ENCODE results near the gene IDH2.

IDH2 gene

DNA sequence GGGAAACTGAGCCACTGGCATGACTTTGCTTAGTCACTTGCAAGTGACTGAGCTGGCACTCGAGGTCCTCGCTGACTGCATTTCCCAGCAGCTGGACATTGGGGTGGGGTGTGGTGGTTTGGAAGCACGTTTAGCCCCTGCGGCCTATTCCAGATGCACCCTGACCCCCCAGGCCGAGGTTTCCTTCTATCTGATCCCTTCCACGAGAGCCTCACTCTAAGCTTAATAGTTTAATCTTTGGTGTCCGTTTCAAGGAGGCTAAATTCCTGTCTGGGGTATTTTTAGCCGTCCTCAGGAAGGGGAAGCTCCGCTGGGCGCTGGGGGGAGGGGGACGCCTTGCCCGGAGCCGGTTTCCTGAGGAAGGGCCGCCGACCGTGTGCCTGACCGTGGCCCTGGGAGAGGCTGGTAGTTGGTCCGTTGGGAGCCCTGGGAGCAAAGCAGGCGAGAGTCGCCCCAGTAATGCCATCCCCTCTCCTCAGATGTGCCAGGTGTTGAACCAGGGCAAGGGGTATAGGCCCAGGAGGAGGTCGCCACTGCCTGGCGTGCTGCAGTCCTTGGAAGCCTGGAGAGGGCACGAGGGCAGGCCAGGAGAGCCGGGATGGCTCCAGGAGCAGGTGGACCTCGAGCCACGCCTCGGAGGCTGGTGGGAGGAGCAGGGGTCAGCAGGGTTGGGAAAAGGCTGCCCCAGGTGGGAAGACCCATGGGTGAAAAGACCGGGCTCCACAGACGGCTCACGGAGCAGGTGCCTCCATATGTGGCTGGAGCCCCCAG is 37.2 kb downstream of the IDH2 start:
- Histone ChIP-seq H3K9ac (ENCODE audit: insufficient read length) (no peak overlapping the region), H3K36me3 (ENCODE audit: insufficient read depth, low read length) (0 out of 2 replicates have a peak, but pooled peaks cover 6% of the 10 kb centered on the region), H3K9me3 (ENCODE audit: low read depth, low read length) (no peaks in the 10 kb centered on the region), H3K27ac (no peak overlapping the region), H3K4me3 (no peak overlapping the region)
- no peak for DNase-seq (ENCODE audit: low read depth, low spot score)
- TF ChIP-seq FOXP2 (optimal IDR thresholded peaks at IDR 0.05; ENCODE audit: control extremely low read depth, extremely low read length, insufficient read depth) = no peak
- no peak for TF ChIP-seq POLR2AphosphoS5 (IDR thresholded peaks at IDR 0.05; ENCODE audit: borderline replicate concordance, low read depth, low read length)
- TF ChIP-seq EZH2 (IDR thresholded peaks at IDR 0.05) = no peak

GRCh38 chr15:90063770-90064247 is 38.5 kb downstream of the IDH2 start:
- no peak for DNase-seq (ENCODE audit: low read depth, low spot score)
- Histone ChIP-seq H3K27ac (peak overlapping the region; percentile 32; the same call in 1 of the 2 replicates), H3K9me3 (ENCODE audit: low read depth, low read length) (no peaks in the 10 kb centered on the region)

DNA sequence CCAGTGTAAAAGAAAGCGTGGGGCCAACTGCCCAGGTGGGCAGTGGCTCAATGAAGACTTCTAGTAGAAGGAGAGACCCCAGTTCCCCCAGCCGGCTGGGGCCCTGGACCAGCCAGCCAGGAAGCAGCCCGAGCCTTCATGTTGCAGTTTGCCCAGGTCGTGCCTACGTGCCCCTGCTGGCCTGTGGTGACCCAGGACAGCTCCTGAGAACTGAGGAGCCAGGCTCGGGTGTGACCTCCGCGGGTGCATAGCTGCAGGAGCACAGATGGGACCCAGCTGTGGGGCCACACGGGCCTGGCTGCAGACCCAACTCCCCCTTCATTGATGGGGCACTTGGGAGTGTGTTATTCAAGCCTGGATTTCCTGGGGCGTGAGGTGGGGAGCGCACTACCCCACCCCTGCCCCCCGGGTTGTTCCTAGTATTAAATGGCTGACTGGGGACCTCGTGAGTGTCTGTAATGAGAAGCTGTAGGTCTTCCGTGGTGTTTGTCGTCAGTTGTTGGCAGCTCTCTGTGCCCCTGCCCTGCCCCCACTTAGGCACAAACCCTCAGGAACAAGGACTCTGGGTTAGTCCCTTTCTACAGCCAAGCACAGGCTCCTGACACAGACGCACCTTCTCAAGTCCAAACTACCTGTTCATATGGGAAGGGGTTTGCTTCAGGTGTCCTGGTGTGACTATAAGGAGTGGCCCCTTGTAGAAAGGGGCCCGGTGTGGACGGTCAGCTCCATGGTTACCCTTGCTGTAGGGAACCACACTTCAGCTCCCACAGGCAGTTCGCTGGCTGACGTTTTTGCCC is 39.1 kb downstream of the IDH2 start:
- Histone ChIP-seq H3K4me3 (no peak overlapping the region), H3K9ac (ENCODE audit: insufficient read length) (no peak overlapping the region), H3K36me3 (ENCODE audit: insufficient read depth, low read length) (no peaks in the 10 kb centered on the region), H3K9me3 (ENCODE audit: low read depth, low read length) (no peaks in the 10 kb centered on the region), H3K27ac (0 out of 2 replicates have a peak overlapping the region, but pooled peaks have one; percentile 26)
- TF ChIP-seq FOXP2 (optimal IDR thresholded peaks at IDR 0.05; ENCODE audit: control extremely low read depth, extremely low read length, insufficient read depth) = no peak
- no peak for TF ChIP-seq POLR2AphosphoS5 (IDR thresholded peaks at IDR 0.05; ENCODE audit: borderline replicate concordance, low read depth, low read length)
- TF ChIP-seq EZH2 (IDR thresholded peaks at IDR 0.05) = no peak
- no peak for DNase-seq (ENCODE audit: low read depth, low spot score)

More at GRCh38 chr15:90063770-90064247, 38.5 kb downstream of the IDH2 start:
- TF ChIP-seq EZH2 (IDR thresholded peaks at IDR 0.05) (no peak), FOXP2 (optimal IDR thresholded peaks at IDR 0.05; ENCODE audit: control extremely low read depth, extremely low read length, insufficient read depth) (no peak), POLR2AphosphoS5 (IDR thresholded peaks at IDR 0.05; ENCODE audit: borderline replicate concordance, low read depth, low read length) (no peak)
- H3K9ac ChIP-seq (ENCODE audit: insufficient read length) = no peak overlapping the region
- H3K4me3 ChIP-seq = no peak overlapping the region
- H3K36me3 ChIP-seq (ENCODE audit: insufficient read depth, low read length) = 0 out of 2 replicates have a peak, but pooled peaks cover 6% of the 10 kb centered on the region

GRCh38 chr15:90062462-90062932 is 39.8 kb downstream of the IDH2 start:
- H3K36me3 ChIP-seq (ENCODE audit: insufficient read depth, low read length) = no peaks in the 10 kb centered on the region
- no peak for DNase-seq (ENCODE audit: low read depth, low spot score)
- H3K9me3 ChIP-seq (ENCODE audit: low read depth, low read length) = no peaks in the 10 kb centered on the region
- no peak overlapping the region for H3K9ac ChIP-seq (ENCODE audit: insufficient read length)
- no peak overlapping the region; the same call in 1 of the 2 replicates for H3K4me3 ChIP-seq
- H3K27ac ChIP-seq = 0 out of 2 replicates have a peak overlapping the region, but pooled peaks have one; percentile 36
- TF ChIP-seq POLR2AphosphoS5 (IDR thresholded peaks at IDR 0.05; ENCODE audit: borderline replicate concordance, low read depth, low read length) (no peak), EZH2 (IDR thresholded peaks at IDR 0.05) (no peak), FOXP2 (optimal IDR thresholded peaks at IDR 0.05; ENCODE audit: control extremely low read depth, extremely low read length, insufficient read depth) (no peak)

DNA sequence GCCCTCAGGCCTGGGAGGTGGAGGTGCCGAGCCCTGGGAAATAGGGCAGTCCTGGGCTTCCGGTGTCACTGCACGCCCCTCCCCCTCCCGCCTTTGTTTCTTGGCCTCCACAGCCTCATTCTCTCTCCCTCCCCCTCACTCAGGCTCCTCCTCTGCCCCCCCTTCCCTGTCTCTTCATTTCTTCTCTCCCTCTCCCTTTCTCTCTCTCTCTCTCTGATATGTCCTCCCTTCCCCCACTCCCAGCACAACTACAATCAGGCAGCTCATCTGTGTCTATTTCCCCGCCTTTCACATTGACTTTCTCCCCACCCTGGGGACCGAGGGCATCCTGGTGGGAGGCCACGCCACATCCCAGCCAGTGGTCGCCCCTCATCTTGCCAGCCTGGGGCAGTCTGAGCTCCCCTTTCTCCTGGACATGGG is 40.2 kb downstream of the IDH2 start:
- Histone ChIP-seq H3K4me3 (no peak overlapping the region; the same call in 1 of the 2 replicates), H3K9me3 (ENCODE audit: low read depth, low read length) (no peaks in the 10 kb centered on the region), H3K9ac (ENCODE audit: insufficient read length) (no peak overlapping the region), H3K27ac (peak overlapping the region; percentile 46; the same call in 1 of the 2 replicates), H3K36me3 (ENCODE audit: insufficient read depth, low read length) (no peaks in the 10 kb centered on the region)
- DNase-seq (ENCODE audit: low read depth, low spot score) = no peak
- TF ChIP-seq POLR2AphosphoS5 (IDR thresholded peaks at IDR 0.05; ENCODE audit: borderline replicate concordance, low read depth, low read length) (no peak), FOXP2 (optimal IDR thresholded peaks at IDR 0.05; ENCODE audit: control extremely low read depth, extremely low read length, insufficient read depth) (no peak), EZH2 (IDR thresholded peaks at IDR 0.05) (no peak)

DNA sequence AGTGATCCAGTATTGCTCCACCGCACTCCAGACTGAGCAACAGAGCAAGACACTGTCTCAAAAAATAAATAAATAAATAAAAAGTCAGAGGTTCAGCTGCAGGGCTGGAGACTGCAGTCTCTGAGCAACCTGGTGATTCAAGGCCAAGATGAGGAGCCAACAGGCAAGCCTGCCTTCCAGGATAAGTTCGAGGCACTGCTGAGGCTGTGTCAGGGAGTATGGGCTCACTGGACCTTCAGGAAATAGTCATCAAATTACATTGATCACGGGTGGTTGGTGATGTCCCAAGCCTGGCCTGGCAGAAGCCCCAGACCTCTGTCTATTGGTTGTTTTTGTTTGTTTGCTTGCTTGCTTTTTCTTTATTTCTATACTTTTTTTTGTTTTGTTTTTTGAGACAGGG is 41.5 kb downstream of the IDH2 start:
- no peaks in the 10 kb centered on the region for H3K9me3 ChIP-seq (ENCODE audit: low read depth, low read length)
- no peak for DNase-seq (ENCODE audit: low read depth, low spot score)
- H3K9ac ChIP-seq (ENCODE audit: insufficient read length) = no peak overlapping the region
- TF ChIP-seq POLR2AphosphoS5 (IDR thresholded peaks at IDR 0.05; ENCODE audit: borderline replicate concordance, low read depth, low read length) (no peak), EZH2 (IDR thresholded peaks at IDR 0.05) (no peak), FOXP2 (optimal IDR thresholded peaks at IDR 0.05; ENCODE audit: control extremely low read depth, extremely low read length, insufficient read depth) (no peak)
- no peaks in the 10 kb centered on the region for H3K36me3 ChIP-seq (ENCODE audit: insufficient read depth, low read length)
- no peak overlapping the region for H3K4me3 ChIP-seq
- peak overlapping the region; percentile 70 for H3K27ac ChIP-seq

GRCh38 chr15:90059208-90059985 is 42.9 kb downstream of the IDH2 start:
- H3K36me3 ChIP-seq (ENCODE audit: insufficient read depth, low read length) = no peaks in the 10 kb centered on the region
- peak overlapping the region; percentile 89 for H3K27ac ChIP-seq
- H3K4me3 ChIP-seq = peak overlapping the region; percentile 26
- no peak for DNase-seq (ENCODE audit: low read depth, low spot score)
- TF ChIP-seq FOXP2 (optimal IDR thresholded peaks at IDR 0.05; ENCODE audit: control extremely low read depth, extremely low read length, insufficient read depth) (peak; percentile 45), EZH2 (IDR thresholded peaks at IDR 0.05) (no peak)
- no peak overlapping the region for H3K9ac ChIP-seq (ENCODE audit: insufficient read length)
- no peaks in the 10 kb centered on the region for H3K9me3 ChIP-seq (ENCODE audit: low read depth, low read length)
